H9 (cell line): ENCODE data around the gene ZKSCAN3. TPM values are rescaled to one million over a fixed set of nuclear protein-coding genes. Genes with fewer than 3 reads are reported as not detected.
"Not testable (repeated sequence)": the region's sequence is repeated elsewhere in the genome, so short reads cannot be mapped to it uniquely, and the experiment has no call there.

Experiments used
- DNase-seq: peaks from one replicate; pipeline ENCODE4 v3.0.0-alpha.2; 2017
- H2AFZ ChIP-seq: one replicate; pipeline ENCODE4 v1.6.1; 2013; ENCODE audit warnings: mild to moderate bottlenecking, low read length, control low read depth, moderate library complexity
- H2AK5ac ChIP-seq: 2 replicates; pipeline ENCODE4 v1.6.1; 2013; ENCODE audit warnings: low read length, control low read depth, mixed read lengths; ENCODE audit not compliant: insufficient read length
- H2BK120ac ChIP-seq: one replicate; pipeline ENCODE4 v1.6.1; 2013; ENCODE audit warnings: low read depth, mild to moderate bottlenecking, low read length, control low read depth, inconsistent platforms; ENCODE audit not compliant: poor library complexity, severe bottlenecking
- H2BK12ac ChIP-seq: 2 replicates; pipeline ENCODE4 v1.6.1; 2013; ENCODE audit warnings: low read length, control low read depth, mixed read lengths, low read depth; ENCODE audit not compliant: insufficient read length
- H2BK15ac ChIP-seq: 2 replicates; pipeline ENCODE4 v1.6.1; 2013; ENCODE audit warnings: low read depth, low read length, control low read depth
- H2BK20ac ChIP-seq: one replicate; pipeline ENCODE4 v1.6.1; 2013; ENCODE audit warnings: low read depth, mild to moderate bottlenecking, low read length, control low read depth, inconsistent platforms; ENCODE audit not compliant: poor library complexity, severe bottlenecking
- H2BK5ac ChIP-seq: 2 replicates; pipeline ENCODE4 v1.6.1; 2013; ENCODE audit warnings: low read length, control low read depth, mixed read lengths; ENCODE audit not compliant: insufficient read length
- H3K14ac ChIP-seq: 2 replicates; pipeline ENCODE4 v1.6.1; 2013; ENCODE audit warnings: low read length, control low read depth; ENCODE audit not compliant: insufficient read depth
- H3K18ac ChIP-seq: 2 replicates; pipeline ENCODE4 v1.6.1; 2013; ENCODE audit warnings: low read depth, mild to moderate bottlenecking, mixed read lengths, low read length, control low read depth; ENCODE audit not compliant: insufficient read length
- H3K23ac ChIP-seq: 2 replicates; pipeline ENCODE4 v1.6.1; 2013; ENCODE audit warnings: low read length, control low read depth, mixed read lengths, low read depth; ENCODE audit not compliant: insufficient read length
- H3K23me2 ChIP-seq: 2 replicates; pipeline ENCODE4 v1.6.1; 2013; ENCODE audit warnings: low read depth, mild to moderate bottlenecking, mixed read lengths, low read length, control low read depth; ENCODE audit not compliant: insufficient read length, poor library complexity, severe bottlenecking
- H3K27ac ChIP-seq: 2 replicates; pipeline ENCODE4 v1.5.1; 2013; ENCODE audit warnings: low read length, control low read depth, mixed read lengths, low read depth; ENCODE audit not compliant: insufficient read length
- H3K27me3 ChIP-seq: 2 replicates; pipeline ENCODE4 v1.6.1; 2013; ENCODE audit warnings: low read length, control low read depth, inconsistent platforms; ENCODE audit not compliant: insufficient read depth
- H3K4ac ChIP-seq: 2 replicates; pipeline ENCODE4 v1.6.1; 2013; ENCODE audit warnings: low read depth, mild to moderate bottlenecking, control low read depth, inconsistent platforms, low read length, moderate library complexity
- H3K4me1 ChIP-seq: 2 replicates; pipeline ENCODE4 v1.6.1; 2013; ENCODE audit warnings: low read length, control low read depth, inconsistent platforms; ENCODE audit not compliant: insufficient read depth
- H3K4me2 ChIP-seq: 2 replicates; pipeline ENCODE4 v1.6.1; 2013; ENCODE audit warnings: low read length, control low read depth, mixed read lengths; ENCODE audit not compliant: insufficient read length, insufficient read depth
- H3K56ac ChIP-seq: 2 replicates; pipeline ENCODE4 v1.6.1; 2013; ENCODE audit warnings: low read depth, mild to moderate bottlenecking, mixed read lengths, low read length, control low read depth; ENCODE audit not compliant: insufficient read length
- H3K79me1 ChIP-seq: 2 replicates; pipeline ENCODE4 v1.6.1; 2013; ENCODE audit warnings: low read depth, mild to moderate bottlenecking, moderate library complexity, low read length, control low read depth, inconsistent platforms; ENCODE audit not compliant: insufficient read depth, poor library complexity, severe bottlenecking
- H3K79me2 ChIP-seq: 2 replicates; pipeline ENCODE4 v1.6.1; 2013; ENCODE audit warnings: low read length, control low read depth, inconsistent platforms; ENCODE audit not compliant: insufficient read depth
- H3K9ac ChIP-seq: 2 replicates; pipeline ENCODE4 v1.6.1; 2013; ENCODE audit warnings: low read length, control low read depth, mixed read lengths; ENCODE audit not compliant: insufficient read length; ENCODE audit errors: extremely low read depth
- H3K9me3 ChIP-seq: one replicate; pipeline ENCODE4 v1.6.1; 2013; ENCODE audit warnings: low read depth, low read length, inconsistent platforms; ENCODE audit not compliant: control insufficient read depth
- H3T11ph ChIP-seq: one replicate; pipeline ENCODE4 v1.6.1; 2013; ENCODE audit warnings: mild to moderate bottlenecking, low read length, control low read depth, inconsistent platforms
- H4K20me1 ChIP-seq: one replicate; pipeline ENCODE4 v1.6.1; 2013; ENCODE audit not compliant: control insufficient read depth, insufficient read length, insufficient read depth
- H4K5ac ChIP-seq: 2 replicates; pipeline ENCODE4 v1.6.1; 2013; ENCODE audit warnings: low read depth, mild to moderate bottlenecking, mixed read lengths, low read length, control low read depth; ENCODE audit not compliant: insufficient read length
- H4K8ac ChIP-seq: replicated peaks from 2 replicates; pipeline ENCODE4 v1.6.1; 2013; ENCODE audit warnings: low read length, control low read depth, mixed read lengths, low read depth; ENCODE audit not compliant: insufficient read length
- H4K91ac ChIP-seq: 2 replicates; pipeline ENCODE4 v1.6.1; 2013; ENCODE audit warnings: low read depth, mild to moderate bottlenecking, moderate library complexity, mixed read lengths, low read length, control low read depth; ENCODE audit not compliant: insufficient read length
- H3K27ac Mint-ChIP-seq, 3 experiments: 2 replicates in 2 of 3; 3 replicates in 1 of 3; pipeline ENCODE4 v1.8.0; 2020 to 2021; ENCODE audit warnings: mixed read lengths in 3 of 3, mild to moderate bottlenecking in 1 of 3, moderate library complexity in 1 of 3
- H3K27me3 Mint-ChIP-seq: 2 replicates; pipeline ENCODE4 v1.8.0; 2021; ENCODE audit warnings: low read depth, mild to moderate bottlenecking, moderate library complexity, mixed read lengths
- H3K36me3 Mint-ChIP-seq, 3 experiments: 2 replicates in 2 of 3; 3 replicates in 1 of 3; pipeline ENCODE4 v1.8.0; 2020 to 2021; ENCODE audit warnings: low read depth in 3 of 3, mixed read lengths in 3 of 3; ENCODE audit not compliant: insufficient read depth in 1 of 3
- H3K4me1 Mint-ChIP-seq, 2 experiments: 2 replicates each; pipeline ENCODE4 v1.8.0; 2020; ENCODE audit warnings: mixed read lengths in 2 of 2
- H3K4me3 Mint-ChIP-seq, 2 experiments: 2 replicates in 1 of 2; 3 replicates in 1 of 2; pipeline ENCODE4 v1.8.0; 2020 to 2021; ENCODE audit warnings: mild to moderate bottlenecking in 2 of 2, mixed read lengths in 2 of 2, moderate library complexity in 1 of 2
- H3K9me3 Mint-ChIP-seq, 2 experiments: 2 replicates in 1 of 2; 3 replicates in 1 of 2; pipeline ENCODE4 v1.8.0; 2020; ENCODE audit warnings: mild to moderate bottlenecking in 2 of 2, mixed read lengths in 2 of 2, moderate library complexity in 1 of 2
- WGBS: extraction: QIAGEN DNeasy Blood & Tissue Kit; methylation state at CpG from one replicate; pipeline ENCODE4 v1.1.7; 2013; ENCODE audit warnings: missing lambda C conversion rate, low lambda C conversion rate, mixed read lengths; ENCODE audit not compliant: insufficient read length; ENCODE audit errors: extremely low coverage; 5-methylcytosine and 5-hydroxymethylcytosine counted together
- total RNA-seq: library from RNA; stranded (reverse); gene quantifications from 2 replicates; pipeline ENCODE4 v1.2.1, GENCODE V29; 2021
- TF ChIP-seq, protein P1 (sequence below): fragments of 200-600 bp; sonication (generic); conservative IDR thresholded peaks from 3 replicates; pipeline ENCODE4 v1.8.0; 2021; ENCODE audit warnings: antibody characterized with exemption, mild to moderate bottlenecking

The ZKSCAN3 gene
- total RNA-seq, 1 experiment from 2014 or later = 8.7 TPM

- H2BK120ac ChIP-seq = no peak overlapping the region
Measured at GRCh38 chr6:28360961-28361360, 11.2 kb downstream of the ZKSCAN3 start.

DNA sequence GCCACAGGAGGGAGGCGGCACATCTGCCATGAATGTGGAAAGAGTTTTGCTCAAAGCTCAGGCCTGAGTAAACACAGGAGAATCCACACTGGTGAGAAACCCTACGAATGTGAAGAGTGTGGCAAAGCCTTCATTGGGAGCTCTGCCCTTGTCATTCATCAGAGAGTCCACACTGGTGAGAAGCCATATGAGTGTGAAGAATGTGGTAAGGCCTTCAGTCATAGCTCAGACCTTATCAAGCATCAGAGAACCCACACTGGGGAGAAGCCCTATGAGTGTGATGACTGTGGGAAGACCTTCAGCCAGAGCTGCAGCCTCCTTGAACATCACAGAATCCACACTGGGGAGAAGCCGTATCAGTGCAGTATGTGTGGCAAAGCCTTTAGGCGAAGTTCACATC, 15.8 kb downstream of the ZKSCAN3 start:
- H3K18ac ChIP-seq, H2BK20ac ChIP-seq, H3K56ac ChIP-seq, H3K9ac ChIP-seq, H3K4ac ChIP-seq, H3K9me3 Mint-ChIP-seq, H3K4me2 ChIP-seq, DNase-seq, H4K91ac ChIP-seq, H3K27me3 Mint-ChIP-seq, H2BK5ac ChIP-seq, H3K27ac ChIP-seq, H2AK5ac ChIP-seq, H3K23ac ChIP-seq, H2BK15ac ChIP-seq, H2AFZ ChIP-seq, H3K4me1 Mint-ChIP-seq, H3K27ac Mint-ChIP-seq, H3K27me3 ChIP-seq, H3K4me1 ChIP-seq, H3K79me2 ChIP-seq, H4K20me1 ChIP-seq, H2BK120ac ChIP-seq, H3K14ac ChIP-seq, H3K9me3 ChIP-seq, H4K5ac ChIP-seq, H3K79me1 ChIP-seq, H3K4me3 Mint-ChIP-seq, H4K8ac ChIP-seq, H3K23me2 ChIP-seq, H3T11ph ChIP-seq, H2BK12ac ChIP-seq: not testable (repeated sequence)
- WGBS = no CpG with 5 or more reads among the region's 4 CpGs
- H3K36me3 Mint-ChIP-seq = peaks cover 13 to 47% (median 29%) of the 10 kb centered on the region in 3 experiments; a peak in 6 of 7 replicates

More at GRCh38 chr6:28360961-28361360, 11.2 kb downstream of the ZKSCAN3 start:
- Histone ChIP-seq H3K23me2 (no peaks in the 10 kb centered on the region), H2AK5ac (no peak overlapping the region), H3K23ac (no peak overlapping the region), H2BK5ac (no peak overlapping the region), H3K56ac (no peak overlapping the region), H2BK15ac (no peak overlapping the region), H3K27me3 (no peaks in the 10 kb centered on the region), H3T11ph (no peak overlapping the region), H3K18ac (no peak overlapping the region), H3K14ac (no peak overlapping the region), H4K8ac (no peak overlapping the region), H4K91ac (no peak overlapping the region), H3K79me2 (no peaks in the 10 kb centered on the region), H3K4me2 (no peak overlapping the region), H3K9ac (no peak overlapping the region), H4K5ac (no peak overlapping the region), H3K79me1 (no peaks in the 10 kb centered on the region), H2AFZ (no peak overlapping the region), H2BK12ac (no peak overlapping the region), H3K4ac (no peak overlapping the region), H4K20me1 (no peaks in the 10 kb centered on the region), H3K4me1 (peaks cover 2% of the 10 kb centered on the region; the same call in 1 of the 2 replicates), H3K9me3 (no peaks in the 10 kb centered on the region), H3K27ac (no peak overlapping the region), H2BK20ac (no peak overlapping the region)
- Mint-ChIP-seq H3K4me3 (no peak overlapping the region), H3K36me3 (peaks cover 18 to 40% (median 36%) of the 10 kb centered on the region in 3 experiments), H3K27me3 (no peaks in the 10 kb centered on the region), H3K4me1 (peaks cover 5 to 9% of the 10 kb centered on the region in 2 experiments), H3K9me3 (peaks cover 0 to 3% of the 10 kb centered on the region in 2 experiments; a peak in 2 of 5 replicates), H3K27ac (no peak overlapping the region)
- WGBS = no CpG with 5 or more reads among the region's 2 CpGs
- TF ChIP-seq, protein P1, sequence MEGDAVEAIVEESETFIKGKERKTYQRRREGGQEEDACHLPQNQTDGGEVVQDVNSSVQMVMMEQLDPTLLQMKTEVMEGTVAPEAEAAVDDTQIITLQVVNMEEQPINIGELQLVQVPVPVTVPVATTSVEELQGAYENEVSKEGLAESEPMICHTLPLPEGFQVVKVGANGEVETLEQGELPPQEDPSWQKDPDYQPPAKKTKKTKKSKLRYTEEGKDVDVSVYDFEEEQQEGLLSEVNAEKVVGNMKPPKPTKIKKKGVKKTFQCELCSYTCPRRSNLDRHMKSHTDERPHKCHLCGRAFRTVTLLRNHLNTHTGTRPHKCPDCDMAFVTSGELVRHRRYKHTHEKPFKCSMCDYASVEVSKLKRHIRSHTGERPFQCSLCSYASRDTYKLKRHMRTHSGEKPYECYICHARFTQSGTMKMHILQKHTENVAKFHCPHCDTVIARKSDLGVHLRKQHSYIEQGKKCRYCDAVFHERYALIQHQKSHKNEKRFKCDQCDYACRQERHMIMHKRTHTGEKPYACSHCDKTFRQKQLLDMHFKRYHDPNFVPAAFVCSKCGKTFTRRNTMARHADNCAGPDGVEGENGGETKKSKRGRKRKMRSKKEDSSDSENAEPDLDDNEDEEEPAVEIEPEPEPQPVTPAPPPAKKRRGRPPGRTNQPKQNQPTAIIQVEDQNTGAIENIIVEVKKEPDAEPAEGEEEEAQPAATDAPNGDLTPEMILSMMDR = no peak
- DNase-seq = no peak
